OCI-LY1 (cell line): ENCODE results near the gene C19orf53.
A peak's percentile ranks its signal among the peaks of the same experiment; 100 is the strongest.

ENCODE experiments used
- H2AFZ ChIP-seq: fragments of 200-600 bp; sonication (generic), shearing (Covaris generic); 2 replicates; pipeline ENCODE4 v1.6.0; 2014; ENCODE audit warnings: antibody characterized with exemption, mild to moderate bottlenecking, low read length
- H3F3A ChIP-seq: fragments of 200-600 bp; sonication (generic), shearing (Covaris generic); 2 replicates; pipeline ENCODE4 v1.6.0; 2014; ENCODE audit warnings: mild to moderate bottlenecking, antibody characterized with exemption, low read length, moderate library complexity; ENCODE audit not compliant: insufficient read depth
- H3K27ac ChIP-seq: fragments of 200-600 bp; sonication (generic); 2 replicates; pipeline ENCODE4 v1.5.1; 2014; ENCODE audit warnings: low read length, mixed run types, mild to moderate bottlenecking, low read depth; ENCODE audit not compliant: poor library complexity, severe bottlenecking
- H3K27me3 ChIP-seq: fragments of 200-600 bp; sonication (generic); 2 replicates; pipeline ENCODE4 v1.6.0; 2014; ENCODE audit warnings: antibody characterized with exemption, mild to moderate bottlenecking, low read length, moderate library complexity; ENCODE audit not compliant: insufficient read depth
- H3K36me3 ChIP-seq: fragments of 200-600 bp; sonication (generic); 2 replicates; pipeline ENCODE4 v1.6.1; 2014; ENCODE audit warnings: mild to moderate bottlenecking, antibody characterized with exemption, low read length, moderate library complexity, mixed read lengths; ENCODE audit not compliant: insufficient read depth
- H3K4me1 ChIP-seq: fragments of 200-600 bp; sonication (generic); 2 replicates; pipeline ENCODE4 v1.5.1; 2014; ENCODE audit warnings: mild to moderate bottlenecking, low read length, moderate library complexity; ENCODE audit not compliant: insufficient read depth, severe bottlenecking
- H3K4me2 ChIP-seq: fragments of 200-600 bp; sonication (generic), shearing (Covaris generic); 2 replicates; pipeline ENCODE4 v1.6.1; 2014; ENCODE audit warnings: low read length
- H3K4me3 ChIP-seq: fragments of 200-600 bp; sonication (generic); 2 replicates; pipeline ENCODE4 v1.5.1; 2014; ENCODE audit warnings: low read length, low read depth, mild to moderate bottlenecking, mixed read lengths; ENCODE audit not compliant: poor library complexity, severe bottlenecking
- H3K79me2 ChIP-seq: fragments of 200-600 bp; shearing (Covaris generic); 2 replicates; pipeline ENCODE4 v1.6.1; 2016; ENCODE audit warnings: mixed run types, low read length, mixed read lengths; ENCODE audit not compliant: insufficient read depth
- H3K9ac ChIP-seq: fragments of 200-600 bp; sonication (generic), shearing (Covaris generic); 2 replicates; pipeline ENCODE4 v1.6.1; 2014; ENCODE audit warnings: mild to moderate bottlenecking, low read length, mixed read lengths
- H3K9me2 ChIP-seq: fragments of 200-600 bp; sonication (generic), shearing (Covaris generic); 2 replicates; pipeline ENCODE4 v1.6.1; 2014; ENCODE audit warnings: low read depth, mild to moderate bottlenecking, low read length, mixed read lengths
- H3K9me3 ChIP-seq: fragments of 200-600 bp; shearing (Covaris generic); 2 replicates; pipeline ENCODE4 v1.6.1; 2014; ENCODE audit warnings: low read length, mixed read lengths
- H4K20me1 ChIP-seq: fragments of 200-600 bp; sonication (generic), shearing (Covaris generic); 2 replicates; pipeline ENCODE4 v1.6.0; 2016; ENCODE audit warnings: mild to moderate bottlenecking, low read length; ENCODE audit not compliant: insufficient read depth
- CTCF ChIP-seq: fragments of 200-600 bp; sonication (generic), shearing (Covaris generic); IDR thresholded peaks from 2 replicates; pipeline ENCODE4 v1.5.1; 2017; ENCODE audit warnings: mild to moderate bottlenecking, antibody characterized with exemption, low read length, moderate library complexity, mixed read lengths
- EZH2 ChIP-seq: fragments of 200-600 bp; sonication (generic), shearing (Covaris generic); IDR thresholded peaks from 2 replicates; pipeline ENCODE4 v1.8.0; 2017; ENCODE audit warnings: borderline replicate concordance, mixed run types, mild to moderate bottlenecking, antibody characterized with exemption, low read length, moderate library complexity, mixed read lengths

Gene C19orf53

DNA sequence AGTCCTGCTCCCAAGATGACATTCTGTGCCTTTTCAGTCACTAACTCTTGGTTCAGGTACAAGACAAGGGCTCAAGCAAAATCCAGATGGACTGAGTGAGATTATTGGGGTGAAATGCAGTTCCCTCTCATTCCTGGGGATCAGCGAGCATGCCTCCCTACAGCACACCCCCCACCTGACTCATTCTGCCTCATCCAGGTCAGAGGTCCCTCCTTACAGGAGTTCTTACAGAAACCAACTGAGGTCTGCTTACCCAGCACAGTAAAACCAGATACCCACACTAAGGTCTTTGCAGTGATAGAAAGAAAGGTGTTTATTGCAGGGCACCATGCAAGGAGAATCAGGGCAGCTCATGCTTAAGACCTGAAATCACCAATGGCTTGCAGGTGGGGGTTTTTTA is 31.5 kb upstream of the C19orf53 start:
- H3K4me1 ChIP-seq, result no peaks in the 10 kb centered on the region
- H3F3A ChIP-seq, result no peaks in the 10 kb centered on the region
- no peaks in the 10 kb centered on the region for H3K9me3 ChIP-seq
- TF ChIP-seq CTCF, result no peak
- no peak for TF ChIP-seq EZH2
- H3K27me3 ChIP-seq, result no peaks in the 10 kb centered on the region
- no peak overlapping the region for H3K4me3 ChIP-seq
- H3K27ac ChIP-seq, result no peak overlapping the region
- no peaks in the 10 kb centered on the region for H3K9me2 ChIP-seq
- no peak overlapping the region for H3K9ac ChIP-seq
- no peak overlapping the region for H2AFZ ChIP-seq
- H3K79me2 ChIP-seq, result no peaks in the 10 kb centered on the region
- H4K20me1 ChIP-seq, result no peaks in the 10 kb centered on the region
- no peaks in the 10 kb centered on the region for H3K36me3 ChIP-seq
- no peak overlapping the region for H3K4me2 ChIP-seq

- no peaks in the 10 kb centered on the region for H4K20me1 ChIP-seq
- no peaks in the 10 kb centered on the region for H3K9me3 ChIP-seq
- H3K79me2 ChIP-seq, result no peaks in the 10 kb centered on the region
- H3K9ac ChIP-seq, result no peak overlapping the region
- no peaks in the 10 kb centered on the region for H3K27me3 ChIP-seq
- peaks cover 9% of the 10 kb centered on the region for H3K4me1 ChIP-seq
- H3K36me3 ChIP-seq, result no peaks in the 10 kb centered on the region
- no peak overlapping the region for H3K4me2 ChIP-seq
- H3K4me3 ChIP-seq, result no peak overlapping the region
- no peak for TF ChIP-seq CTCF
- TF ChIP-seq EZH2, result no peak
- H3K27ac ChIP-seq, result no peak overlapping the region
- H2AFZ ChIP-seq, result no peak overlapping the region
- H3K9me2 ChIP-seq, result no peaks in the 10 kb centered on the region
- H3F3A ChIP-seq, result no peaks in the 10 kb centered on the region
Observed at GRCh38 chr19:13744174-13744573, 30.1 kb upstream of the C19orf53 start.

- TF ChIP-seq EZH2, result no peak
- no peak for TF ChIP-seq CTCF
- Histone ChIP-seq H4K20me1 (no peaks in the 10 kb centered on the region), H3K27me3 (no peaks in the 10 kb centered on the region), H2AFZ (no peak overlapping the region), H3F3A (no peaks in the 10 kb centered on the region), H3K79me2 (no peaks in the 10 kb centered on the region), H3K9me2 (no peaks in the 10 kb centered on the region), H3K4me3 (peak overlapping the region; percentile 87), H3K4me2 (peak overlapping the region; percentile 49; the same call in 1 of the 2 replicates), H3K4me1 (peaks cover 13% of the 10 kb centered on the region), H3K9ac (no peak overlapping the region), H3K27ac (no peak overlapping the region), H3K9me3 (no peaks in the 10 kb centered on the region), H3K36me3 (peaks cover 7% of the 10 kb centered on the region)
Observed at GRCh38 chr19:13747098-13747453, 27.2 kb upstream of the C19orf53 start.
